Measurements from ENCODE around the gene TMEM225B. TPM values are rescaled to one million over a fixed set of nuclear protein-coding genes. Genes with fewer than 3 reads are reported as not detected.
"Not testable (repeated sequence)": the region's sequence is repeated elsewhere in the genome, so short reads cannot be mapped to it uniquely, and the experiment has no call there.

The TMEM225B gene
- total RNA-seq, 1 experiment from 2014 or later, result 3.1 TPM

DNA sequence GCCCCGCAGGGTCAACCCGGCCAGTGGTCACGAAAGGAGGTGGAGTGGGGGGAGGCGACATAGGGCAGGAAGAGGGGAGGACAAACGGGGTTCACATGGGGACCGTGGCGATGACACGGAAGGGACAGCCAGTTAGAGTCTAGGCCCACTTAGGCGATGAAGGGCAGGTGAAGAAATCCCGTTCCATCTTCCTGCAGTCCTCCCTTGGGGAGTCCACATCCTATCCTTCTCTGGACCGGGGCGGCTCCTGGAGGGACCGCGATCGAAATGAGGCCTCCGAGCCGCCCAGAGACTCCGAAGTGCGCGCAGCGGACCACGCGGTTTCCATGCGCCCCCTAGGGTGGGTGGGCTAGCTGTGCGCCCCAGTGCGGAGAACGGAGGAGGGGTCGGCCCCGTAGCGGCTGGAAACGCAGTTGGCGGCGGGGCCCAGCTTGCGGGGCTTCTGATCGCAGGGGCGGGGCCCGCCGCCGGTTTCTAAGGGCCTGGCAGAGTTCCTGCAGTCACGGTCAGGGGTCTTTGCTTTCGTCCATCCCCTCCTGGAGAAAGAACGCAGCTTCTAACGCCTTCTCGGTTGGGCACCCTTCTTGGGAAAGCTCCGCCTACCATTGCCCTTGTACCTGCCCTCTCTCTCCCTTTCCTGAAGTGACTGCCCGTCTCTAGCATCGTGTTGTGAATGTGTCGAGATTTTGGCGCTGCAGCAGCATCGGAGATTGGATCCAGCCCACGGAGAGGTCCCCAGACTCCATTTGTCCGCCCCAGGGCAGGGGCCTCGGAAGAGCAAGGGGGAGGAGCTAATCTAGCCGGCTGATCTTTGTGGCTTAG lies 17.9 kb upstream of the TMEM225B start (continued):
- TF ChIP-seq ZBTB33 (IDR thresholded peaks at IDR 0.05; ENCODE audit: extremely low read depth, insufficient replicate concordance, low read length) (no peak), REST (IDR thresholded peaks at IDR 0.05; ENCODE audit: low read depth) (no peak), YY1 (IDR thresholded peaks at IDR 0.05; ENCODE audit: extremely low read depth, insufficient replicate concordance, low read depth, low read length) (no peak), SP1 (IDR thresholded peaks at IDR 0.05; ENCODE audit: low read depth) (no peak), TCF7L2 (IDR thresholded peaks at IDR 0.05; ENCODE audit: borderline replicate concordance, extremely low read depth, insufficient read depth, insufficient read length) (no peak), ZNF274 (IDR thresholded peaks at IDR 0.05; ENCODE audit: low read depth, low read length) (no peak)

GRCh38 chr7:99580778-99581332 lies 17.2 kb upstream of the TMEM225B start:
- DNase-seq (ENCODE audit: low read depth, low spot score); H3K9me2 ChIP-seq (ENCODE audit: insufficient read depth); H3K9me3 ChIP-seq (ENCODE audit: control insufficient read depth in 1 of 2, insufficient read depth in 1 of 2, low read depth in 1 of 2, low read length in 2 of 2); H3K4me2 ChIP-seq (ENCODE audit: low read length); H3K27me3 ChIP-seq (ENCODE audit: insufficient read depth, low read length); H3K27ac ChIP-seq (ENCODE audit: low read depth, low read length); H3K36me3 ChIP-seq (ENCODE audit: control insufficient read depth in 1 of 2, insufficient read depth in 2 of 2, low read length in 2 of 2); H4K20me1 ChIP-seq (ENCODE audit: insufficient read depth); POLR2A ChIA-PET; H3K79me2 ChIP-seq (ENCODE audit: insufficient read depth, low read length); H3K9ac ChIP-seq (ENCODE audit: low read length); BruUV-seq (replicated peaks); CTCF ChIA-PET; RAD21 ChIA-PET (ENCODE audit: low non-redundant PET in 1 of 2, low total read pairs in 2 of 2, uncharacterized antibody in 2 of 2, unreplicated experiment in 2 of 2); H2AFZ ChIP-seq (ENCODE audit: low read depth, low read length, poor library complexity, severe bottlenecking); H3K4me3 ChIP-seq (replicated peaks in 1 of 2; ENCODE audit: low read depth in 1 of 2, low read length in 2 of 2); ATAC-seq; H3K4me1 ChIP-seq (ENCODE audit: control insufficient read depth in 1 of 2, insufficient read depth in 2 of 2, low read length in 2 of 2); intact Hi-C loops (cut with micrococcal nuclease): not testable (repeated sequence)
